K562 (cell line): ENCODE data around the gene CHRM4. TPM values are rescaled to one million over a fixed set of nuclear protein-coding genes. Genes with fewer than 3 reads are reported as not detected.
A peak's percentile ranks its signal among the peaks of the same experiment; 100 is the strongest.

Source experiments
- ARID1B ChIP-seq: fragments of 450-650 bp; IDR thresholded peaks from 2 replicates; pipeline ENCODE4 v1.6.1; 2016; ENCODE audit warnings: antibody characterized with exemption, mild to moderate bottlenecking, inconsistent platforms
- CBFA2T2 ChIP-seq: fragments of 450-650 bp; conservative IDR thresholded peaks from 2 replicates; pipeline ENCODE4 v1.6.1; 2017; ENCODE audit warnings: mild to moderate bottlenecking
- DIDO1 ChIP-seq: fragments of 450-650 bp; IDR thresholded peaks from 2 replicates; pipeline ENCODE4 v1.6.1; 2016; ENCODE audit warnings: low read depth, missing biosample characterization, missing genetic modification characterization
- EP300 ChIP-seq: IDR thresholded peaks from 2 replicates; pipeline ENCODE4 v1.6.1; 2012; ENCODE audit warnings: low read length, improper control_type of control experiment
- ESRRB ChIP-seq: fragments of 250-450 bp; sonication (Bioruptor Pico); IDR thresholded peaks from 2 replicates; pipeline ENCODE4 v1.5.0; 2020; ENCODE audit warnings: mild to moderate bottlenecking, moderate library complexity, borderline replicate concordance
- ETV1 ChIP-seq: fragments of 450-650 bp; conservative IDR thresholded peaks from 2 replicates; pipeline ENCODE4 v1.6.1; 2016; ENCODE audit warnings: missing genetic modification characterization, control low read depth, low read depth, missing compliant biosample characterization
- KLF16 ChIP-seq: IDR thresholded peaks from 2 replicates; pipeline ENCODE4 v1.6.1; 2016; ENCODE audit warnings: antibody characterized with exemption
- MEIS2 ChIP-seq: fragments of 450-650 bp; IDR thresholded peaks from 2 replicates; pipeline ENCODE4 v1.6.1; 2014; ENCODE audit warnings: mild to moderate bottlenecking; ENCODE audit not compliant: partially characterized antibody
- NFXL1 ChIP-seq: fragments of 450-650 bp; formaldehyde crosslinking; IDR thresholded peaks from 2 replicates; pipeline ENCODE4 v1.4.0; 2021; ENCODE audit warnings: mild to moderate bottlenecking
- PKNOX1 ChIP-seq: fragments of 450-650 bp; IDR thresholded peaks from 2 replicates; pipeline ENCODE4 v1.6.1; 2016
- PML ChIP-seq: IDR thresholded peaks from 2 replicates; pipeline ENCODE4 v1.6.1; 2012; ENCODE audit warnings: low read length, inconsistent platforms
- SIN3B ChIP-seq: fragments of 450-650 bp; IDR thresholded peaks from 2 replicates; pipeline ENCODE4 v1.6.1; 2017; ENCODE audit warnings: low read depth, mild to moderate bottlenecking, moderate library complexity
- SMAD1 ChIP-seq: fragments of 150-350 bp; IDR thresholded peaks from 2 replicates; pipeline ENCODE4 v1.6.1; 2014; ENCODE audit warnings: low read length, low read depth; ENCODE audit not compliant: partially characterized antibody
- ZNF584 ChIP-seq: fragments of 200-800 bp; sonication (Bioruptor generic); IDR thresholded peaks from 2 replicates; pipeline ENCODE4 v1.6.1; 2016; ENCODE audit warnings: low read depth, mild to moderate bottlenecking, missing genetic modification characterization, missing compliant biosample characterization
- ZZZ3 ChIP-seq: fragments of 450-650 bp; IDR thresholded peaks from 2 replicates; pipeline ENCODE4 v1.6.1; 2016; ENCODE audit warnings: antibody characterized with exemption, mild to moderate bottlenecking, moderate library complexity
- polyA plus RNA-seq, 8 experiments: library from polyadenylated mRNA; depleted of rRNA in 4 of 8; stranded (reverse) in 5 of 8; unstranded in 3 of 8; fragments of >200 nt; fragmentation: Nextera tagmentation in 2 of 8; fragmentation: Illumina TruSeq in 1 of 8; extraction: Ambion mirVana in 2 of 8; extraction: Trizol in 1 of 8; gene quantifications; 2 replicates each; pipeline versions ENCODE4 v1.2.1 to v1.2.3, GENCODE V29; 2011 to 2014; ENCODE audit warnings: inconsistent platforms in 1 of 8, missing spikeins in 1 of 8
- total RNA-seq, 7 experiments: library from RNA; depleted of rRNA in 6 of 7; stranded (reverse); fragments of >200 nt in 6 of 7; fragmentation: Illumina TruSeq in 2 of 7; extraction: Trizol in 2 of 7; gene quantifications; 2 replicates each; pipeline versions ENCODE4 v1.2.1 to v1.2.3, GENCODE V29; 2011 to 2021; ENCODE audit warnings: low replicate concordance in 1 of 7
- TF ChIP-seq, protein P1 (sequence below), 2 experiments: fragments of 450-650 bp in 1 of 2; sonication (generic) in 1 of 2; formaldehyde crosslinking in 1 of 2; IDR thresholded peaks; 2 replicates each; pipeline versions ENCODE4 v1.7.1 to v1.9.0; 2016 to 2022; ENCODE audit warnings: inconsistent platforms in 1 of 2, mild to moderate bottlenecking in 1 of 2, missing genetic modification reagents in 1 of 2

CHRM4 gene
- total and polyA plus RNA-seq, 9 of the 15 experiments (the other 6 are each of a cell fraction or from before 2014, with no cell fraction given), result 0.22 to 1.3 (median 0.40) TPM; not detected in 2

- TF ChIP-seq, protein P1, sequence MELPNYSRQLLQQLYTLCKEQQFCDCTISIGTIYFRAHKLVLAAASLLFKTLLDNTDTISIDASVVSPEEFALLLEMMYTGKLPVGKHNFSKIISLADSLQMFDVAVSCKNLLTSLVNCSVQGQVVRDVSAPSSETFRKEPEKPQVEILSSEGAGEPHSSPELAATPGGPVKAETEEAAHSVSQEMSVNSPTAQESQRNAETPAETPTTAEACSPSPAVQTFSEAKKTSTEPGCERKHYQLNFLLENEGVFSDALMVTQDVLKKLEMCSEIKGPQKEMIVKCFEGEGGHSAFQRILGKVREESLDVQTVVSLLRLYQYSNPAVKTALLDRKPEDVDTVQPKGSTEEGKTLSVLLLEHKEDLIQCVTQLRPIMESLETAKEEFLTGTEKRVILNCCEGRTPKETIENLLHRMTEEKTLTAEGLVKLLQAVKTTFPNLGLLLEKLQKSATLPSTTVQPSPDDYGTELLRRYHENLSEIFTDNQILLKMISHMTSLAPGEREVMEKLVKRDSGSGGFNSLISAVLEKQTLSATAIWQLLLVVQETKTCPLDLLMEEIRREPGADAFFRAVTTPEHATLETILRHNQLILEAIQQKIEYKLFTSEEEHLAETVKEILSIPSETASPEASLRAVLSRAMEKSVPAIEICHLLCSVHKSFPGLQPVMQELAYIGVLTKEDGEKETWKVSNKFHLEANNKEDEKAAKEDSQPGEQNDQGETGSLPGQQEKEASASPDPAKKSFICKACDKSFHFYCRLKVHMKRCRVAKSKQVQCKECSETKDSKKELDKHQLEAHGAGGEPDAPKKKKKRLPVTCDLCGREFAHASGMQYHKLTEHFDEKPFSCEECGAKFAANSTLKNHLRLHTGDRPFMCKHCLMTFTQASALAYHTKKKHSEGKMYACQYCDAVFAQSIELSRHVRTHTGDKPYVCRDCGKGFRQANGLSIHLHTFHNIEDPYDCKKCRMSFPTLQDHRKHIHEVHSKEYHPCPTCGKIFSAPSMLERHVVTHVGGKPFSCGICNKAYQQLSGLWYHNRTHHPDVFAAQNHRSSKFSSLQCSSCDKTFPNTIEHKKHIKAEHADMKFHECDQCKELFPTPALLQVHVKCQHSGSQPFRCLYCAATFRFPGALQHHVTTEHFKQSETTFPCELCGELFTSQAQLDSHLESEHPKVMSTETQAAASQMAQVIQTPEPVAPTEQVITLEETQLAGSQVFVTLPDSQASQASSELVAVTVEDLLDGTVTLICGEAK (IDR thresholded peaks at IDR 0.05), result peak; percentile 90
- TF ChIP-seq, protein P1 (CRISPR knock-in tag; IDR thresholded peaks at IDR 0.05), result peak; percentile 94
- TF ChIP-seq EP300 (peak; percentile 22; the same call in 1 of the 2 replicates), ZZZ3 (no peak), DIDO1 (tag) (no peak), KLF16 (0 out of 2 replicates have a peak, but pooled peaks have one; percentile 19), NFXL1 (CRISPR knock-in tag) (no peak), SIN3B (no peak), CBFA2T2 (0 out of 2 replicates have a peak, but pooled peaks have one; percentile 25), MEIS2 (peak; percentile 96), ETV1 (tag) (peak; percentile 98), SMAD1 (no peak), PML (peak; percentile 36; the same call in 1 of the 2 replicates), ZNF584 (0 out of 2 replicates have a peak, but pooled peaks have one; percentile 19), ARID1B (peak; percentile 72), PKNOX1 (peak; percentile 75), ESRRB (CRISPR knock-in tag) (no peak)
- TF ChIP-seq, all 486 proteins: peak for 16
Measured at GRCh38 chr11:46426233-46426991, 34.8 kb upstream of the CHRM4 start (continued).
